OCI-LY7 (cell line): ENCODE results near the gene KCNIP3. TPM values are rescaled to one million over a fixed set of nuclear protein-coding genes. Genes with fewer than 3 reads are reported as not detected.

Source experiments
- BruUV-seq: library from RNA; stranded (reverse); fragments of 400-500 nt; replicated peaks from 2 replicates; lab custom pipeline; 2021; lab: Mats Ljungman, UMichigan
- CTCF ChIA-PET: fragments of 300-600 bp; sonication (Branson Sonifier 250); formaldehyde crosslinking; loops from one replicate; lab custom pipeline; 2022; ENCODE audit warnings: antibody characterized with exemption; ENCODE audit not compliant: unreplicated experiment; lab: Charles Lee
- POLR2A ChIA-PET: fragments of 300-600 bp; sonication (Branson Sonifier 250); formaldehyde crosslinking; loops from one replicate; lab custom pipeline; 2022; ENCODE audit warnings: antibody characterized with exemption; lab: Charles Lee
- DNase-seq: peaks from one replicate; pipeline ENCODE4 v3.0.0-alpha.2; 2015; ENCODE audit warnings: low spot score
- H2AFZ ChIP-seq: fragments of 200-600 bp; sonication (generic), shearing (Covaris generic); 2 replicates; pipeline ENCODE4 v1.6.1; 2014; ENCODE audit warnings: mild to moderate bottlenecking, antibody characterized with exemption, low read length, moderate library complexity
- H3K27ac ChIP-seq: fragments of 200-600 bp; sonication (generic); 2 replicates; pipeline ENCODE4 v1.5.1; 2014; ENCODE audit warnings: mixed run types, low read depth, mild to moderate bottlenecking, moderate library complexity, low read length, inconsistent platforms; ENCODE audit not compliant: poor library complexity, severe bottlenecking
- H3K36me3 ChIP-seq: fragments of 200-600 bp; sonication (generic); 2 replicates; pipeline ENCODE4 v1.6.1; 2014; ENCODE audit warnings: mild to moderate bottlenecking, antibody characterized with exemption, low read length, moderate library complexity, mixed read lengths; ENCODE audit not compliant: insufficient read depth
- H3K4me1 ChIP-seq: fragments of 200-600 bp; sonication (generic); 2 replicates; pipeline ENCODE4 v1.5.1; 2014; ENCODE audit warnings: mild to moderate bottlenecking, low read length; ENCODE audit not compliant: insufficient read depth, poor library complexity, severe bottlenecking
- H3K4me2 ChIP-seq: fragments of 200-600 bp; sonication (generic); 2 replicates; pipeline ENCODE4 v1.6.1; 2014; ENCODE audit warnings: mild to moderate bottlenecking, low read length
- H3K4me3 ChIP-seq: fragments of 200-600 bp; sonication (generic); 2 replicates; pipeline ENCODE4 v1.5.1; 2014; ENCODE audit warnings: mild to moderate bottlenecking, low read depth, low read length; ENCODE audit not compliant: poor library complexity, severe bottlenecking
- H3K79me2 ChIP-seq: fragments of 200-600 bp; sonication (generic); 2 replicates; pipeline ENCODE4 v1.6.1; 2016; ENCODE audit warnings: low read depth, mild to moderate bottlenecking, low read length, moderate library complexity, mixed read lengths; ENCODE audit not compliant: insufficient read depth
- H3K9me2 ChIP-seq: fragments of 200-600 bp; sonication (generic); 2 replicates; pipeline ENCODE4 v1.6.1; 2016; ENCODE audit warnings: mild to moderate bottlenecking, low read length, mixed read lengths; ENCODE audit not compliant: insufficient read depth
- H3K9me3 ChIP-seq: fragments of 200-600 bp; sonication (generic); 2 replicates; pipeline ENCODE4 v1.6.1; 2014; ENCODE audit warnings: mild to moderate bottlenecking, mixed run types, low read length, mixed read lengths
- H4K20me1 ChIP-seq: fragments of 200-600 bp; sonication (generic); 2 replicates; pipeline ENCODE4 v1.6.1; 2014; ENCODE audit warnings: mild to moderate bottlenecking, antibody characterized with exemption, low read length, moderate library complexity, mixed read lengths; ENCODE audit not compliant: insufficient read depth
- CTCF ChIP-seq: fragments of 200-600 bp; sonication (generic); conservative IDR thresholded peaks from 2 replicates; pipeline ENCODE4 v1.5.1; 2014; ENCODE audit warnings: mild to moderate bottlenecking, antibody characterized with exemption, low read length, moderate library complexity, mixed read lengths
- EZH2phosphoT487 ChIP-seq: fragments of 200-600 bp; sonication (generic); IDR thresholded peaks from 2 replicates; pipeline ENCODE4 v1.6.1; 2018; ENCODE audit warnings: low read depth, borderline replicate concordance, mild to moderate bottlenecking, mixed run types, antibody characterized with exemption, low read length, moderate library complexity, mixed read lengths
- intact Hi-C: fragments of 100-400 bp; cut with micrococcal nuclease; formaldehyde crosslinking; loops from one replicate; pipeline ENCODE4 v1.10.0; 2022; ENCODE audit not compliant: unreplicated experiment
- total RNA-seq, 2 experiments: library from RNA; depleted of rRNA in 1 of 2; stranded (reverse); fragments of >200 nt in 1 of 2; shearing (Covaris generic) in 1 of 2; gene quantifications; 2 replicates each; pipeline ENCODE4 v1.2.3, GENCODE V29; 2014 to 2022

Gene KCNIP3
- total RNA-seq, 2 experiments from 2014 or later, result not detected

GRCh38 chr2:95285542-95285932 lies 11.6 kb upstream of the KCNIP3 start:
- H3K4me1 ChIP-seq, result no peaks in the 10 kb centered on the region
- H4K20me1 ChIP-seq, result no peaks in the 10 kb centered on the region
- H2AFZ ChIP-seq, result no peak overlapping the region
- CTCF ChIA-PET, result no interaction called here
- no TSS peak for BruUV-seq
- no peak overlapping the region for H3K4me2 ChIP-seq
- H3K9me2 ChIP-seq, result no peaks in the 10 kb centered on the region
- H3K79me2 ChIP-seq, result no peaks in the 10 kb centered on the region
- POLR2A ChIA-PET, result no interaction called here
- no peaks in the 10 kb centered on the region for H3K36me3 ChIP-seq
- DNase-seq, result no peak
- no peaks in the 10 kb centered on the region for H3K9me3 ChIP-seq
- no peak overlapping the region for H3K4me3 ChIP-seq
- intact Hi-C loops, result no loop called here
- no peak overlapping the region for H3K27ac ChIP-seq
- no peak for TF ChIP-seq EZH2phosphoT487
- no peak for TF ChIP-seq CTCF

- Histone ChIP-seq H3K9me2 (no peaks in the 10 kb centered on the region), H3K4me1 (no peaks in the 10 kb centered on the region), H4K20me1 (no peaks in the 10 kb centered on the region), H2AFZ (no peak overlapping the region), H3K36me3 (no peaks in the 10 kb centered on the region), H3K9me3 (no peaks in the 10 kb centered on the region), H3K79me2 (no peaks in the 10 kb centered on the region), H3K27ac (no peak overlapping the region), H3K4me2 (no peak overlapping the region), H3K4me3 (no peak overlapping the region)
- no TSS peak for BruUV-seq
- ChIA-PET POLR2A (no interaction called here), CTCF (interaction anchor here (1.1 kb wide), 1 partner anchor 56 kb away, joined by 3 read pairs; no protein-coding TSS in a partner anchor)
- intact Hi-C loops, result no loop called here
- DNase-seq, result no peak
- no peak for TF ChIP-seq EZH2phosphoT487
- no peak for TF ChIP-seq CTCF
Measured at GRCh38 chr2:95287336-95287735, 9.8 kb upstream of the KCNIP3 start.

GRCh38 chr2:95287806-95288205 lies 9.3 kb upstream of the KCNIP3 start:
- Histone ChIP-seq H2AFZ (no peak overlapping the region), H3K27ac (no peak overlapping the region), H3K4me2 (no peak overlapping the region), H3K9me2 (no peaks in the 10 kb centered on the region), H3K36me3 (no peaks in the 10 kb centered on the region), H3K4me1 (no peaks in the 10 kb centered on the region), H3K9me3 (no peaks in the 10 kb centered on the region), H3K79me2 (no peaks in the 10 kb centered on the region), H4K20me1 (no peaks in the 10 kb centered on the region), H3K4me3 (no peak overlapping the region)
- no TSS peak for BruUV-seq
- TF ChIP-seq CTCF, result no peak
- TF ChIP-seq EZH2phosphoT487, result no peak
- DNase-seq, result no peak
- ChIA-PET POLR2A (no interaction called here), CTCF (interaction anchor here (1.1 kb wide), 1 partner anchor 57 kb away, joined by 3 read pairs; no protein-coding TSS in a partner anchor)
- intact Hi-C loops, result no loop called here
